Endothelial cell of umbilical vein (primary cell): ENCODE measurements around the gene CCN6. TPM values are rescaled to one million over a fixed set of nuclear protein-coding genes. Genes with fewer than 3 reads are reported as not detected.

Experiments used
- BruUV-seq: library from RNA; stranded (reverse); fragments of 400-500 nt; replicated peaks from 2 replicates; lab custom pipeline; 2021; lab: Mats Ljungman, UMichigan
- CTCF ChIA-PET: fragments of 300-600, 350-600 bp; sonication (Branson Sonifier 250); formaldehyde crosslinking; loops from one replicate; lab custom pipeline; 2021; ENCODE audit warnings: antibody characterized with exemption, inconsistent platforms; lab: Charles Lee
- POLR2A ChIA-PET: fragments of 300-600, 350-600 bp; sonication (Branson Sonifier 250); formaldehyde crosslinking; loops from one replicate; lab custom pipeline; 2021; ENCODE audit warnings: antibody characterized with exemption, inconsistent platforms; lab: Charles Lee
- DNase-seq: peaks from one replicate; pipeline ENCODE4 v3.0.0-alpha.2; 2011; ENCODE audit warnings: low read depth, low spot score
- FAIRE-seq: peaks from 2 replicates; lab custom pipeline; 2011; peaks lifted over from hg19 to GRCh38; lab: Jason Lieb, UNC
- H2AFZ ChIP-seq: 2 replicates; pipeline ENCODE4 v1.6.0; 2012; ENCODE audit warnings: low read depth, low read length, control low read depth, inconsistent platforms
- H3K27ac ChIP-seq: 2 replicates; pipeline ENCODE4 v1.5.1; 2011; ENCODE audit warnings: low read depth, mild to moderate bottlenecking, control low read depth, low read length, moderate library complexity; ENCODE audit not compliant: insufficient read depth
- H3K27me3 ChIP-seq, 2 experiments: 2 replicates each; pipeline versions ENCODE4 v1.6.0 to v1.6.1; 2011; ENCODE audit warnings: low read length in 2 of 2, mixed read lengths in 1 of 2; ENCODE audit not compliant: control insufficient read depth in 2 of 2, insufficient read depth in 2 of 2
- H3K36me3 ChIP-seq, 2 experiments: 2 replicates in 1 of 2; 3 replicates in 1 of 2; pipeline ENCODE4 v1.5.1; 2011; ENCODE audit warnings: low read length in 2 of 2, mild to moderate bottlenecking in 1 of 2, moderate library complexity in 1 of 2; ENCODE audit not compliant: control insufficient read depth in 2 of 2, insufficient read depth in 2 of 2; ENCODE audit errors: extremely low read depth in 1 of 2
- H3K4me1 ChIP-seq: 3 replicates; pipeline ENCODE4 v1.5.1; 2011; ENCODE audit warnings: mild to moderate bottlenecking, low read length; ENCODE audit not compliant: control insufficient read depth, insufficient read depth; ENCODE audit errors: extremely low read depth
- H3K4me2 ChIP-seq: 2 replicates; pipeline ENCODE4 v1.6.1; 2011; ENCODE audit warnings: low read length, control low read depth, mixed read lengths; ENCODE audit not compliant: insufficient read depth
- H3K4me3 ChIP-seq, 3 experiments: fragments of 200-600 bp in 1 of 3; sonication (generic), shearing (Covaris generic) in 1 of 3; replicated peaks in 1 of 3; 2 replicates each; pipeline ENCODE4 v1.5.1; 2011 to 2016; ENCODE audit warnings: control low read depth in 3 of 3, low read length in 3 of 3, mild to moderate bottlenecking in 2 of 3, inconsistent platforms in 1 of 3, low read depth in 1 of 3, moderate library complexity in 1 of 3; ENCODE audit not compliant: insufficient read depth in 1 of 3
- H3K79me2 ChIP-seq: 2 replicates; pipeline ENCODE4 v1.6.0; 2012; ENCODE audit warnings: low read length, inconsistent platforms; ENCODE audit not compliant: control insufficient read depth, insufficient read depth
- H3K9ac ChIP-seq: replicated peaks from 2 replicates; pipeline ENCODE3; 2011; ENCODE audit warnings: low read length, control low read depth; ENCODE audit not compliant: insufficient read depth; ENCODE audit errors: extremely low read depth
- H3K9me1 ChIP-seq: replicated peaks from 3 replicates; pipeline ENCODE4 v1.6.0; 2011; ENCODE audit warnings: mild to moderate bottlenecking, low read length; ENCODE audit not compliant: control insufficient read depth, insufficient read depth; ENCODE audit errors: extremely low read depth
- H3K9me3 ChIP-seq: replicated peaks from 2 replicates; pipeline ENCODE4 v1.5.1; 2012; ENCODE audit warnings: low read length, inconsistent platforms; ENCODE audit not compliant: control insufficient read depth, insufficient read depth
- H4K20me1 ChIP-seq: replicated peaks from 2 replicates; pipeline ENCODE3; 2011; ENCODE audit warnings: mild to moderate bottlenecking, low read length; ENCODE audit not compliant: control insufficient read depth, insufficient read depth; ENCODE audit errors: extremely low read depth
- GATA2 ChIP-seq: IDR thresholded peaks from 2 replicates; pipeline ENCODE4 v1.7.0; 2011; ENCODE audit warnings: low read depth, mild to moderate bottlenecking, moderate library complexity, mixed read lengths, low read length; ENCODE audit not compliant: insufficient read length, insufficient read depth
- MYC ChIP-seq: IDR thresholded peaks from one replicate; pipeline ENCODE4 v1.6.1; 2011; ENCODE audit warnings: mild to moderate bottlenecking, low read depth, low read length
- dilution Hi-C: fragments of 300-500 bp; cut with MboI; formaldehyde crosslinking; loops from one replicate; pipeline ENCODE4 v1.15.0; 2019; ENCODE audit warnings: low sequenced_read_pairs; ENCODE audit not compliant: extremely low pct_ligation_motif_present
- intact Hi-C: fragments of 100-400 bp; cut with micrococcal nuclease; formaldehyde crosslinking; loops from one replicate; pipeline ENCODE4 v1.10.0; 2022
- polyA plus RNA-seq, 4 experiments: library from polyadenylated mRNA; depleted of rRNA in 3 of 4; stranded (reverse) in 3 of 4; unstranded in 1 of 4; fragments of >200 nt; gene quantifications; 2 replicates each; pipeline versions ENCODE4 v1.2.1 to v1.2.3, GENCODE V29; 2011 to 2012; ENCODE audit warnings: missing spikeins in 1 of 4
- total RNA-seq: library from RNA; stranded (reverse); gene quantifications from 2 replicates; pipeline ENCODE4 v1.2.3, GENCODE V29; 2021
- TF ChIP-seq, protein P1 (sequence below): IDR thresholded peaks from 2 replicates; pipeline ENCODE4 v1.6.1; 2011; ENCODE audit not compliant: insufficient read depth, insufficient read length
- TF ChIP-seq, protein P2 (sequence below), 2 donors: IDR thresholded peaks; 1 replicate in 1 of 2; 2 replicates in 1 of 2; pipeline ENCODE4 v1.5.1; 2011; ENCODE audit warnings: low read length in 2 of 2, mild to moderate bottlenecking in 2 of 2, moderate library complexity in 2 of 2, control low read depth in 1 of 2, inconsistent platforms in 1 of 2, low read depth in 1 of 2; ENCODE audit not compliant: insufficient read depth in 1 of 2; ENCODE audit errors: extremely low read depth in 1 of 2

Gene CCN6
- total and polyA plus RNA-seq, 2 donors (not counting 3 experiments of a cell fraction or from before 2014, with no cell fraction given) = not detected

DNA sequence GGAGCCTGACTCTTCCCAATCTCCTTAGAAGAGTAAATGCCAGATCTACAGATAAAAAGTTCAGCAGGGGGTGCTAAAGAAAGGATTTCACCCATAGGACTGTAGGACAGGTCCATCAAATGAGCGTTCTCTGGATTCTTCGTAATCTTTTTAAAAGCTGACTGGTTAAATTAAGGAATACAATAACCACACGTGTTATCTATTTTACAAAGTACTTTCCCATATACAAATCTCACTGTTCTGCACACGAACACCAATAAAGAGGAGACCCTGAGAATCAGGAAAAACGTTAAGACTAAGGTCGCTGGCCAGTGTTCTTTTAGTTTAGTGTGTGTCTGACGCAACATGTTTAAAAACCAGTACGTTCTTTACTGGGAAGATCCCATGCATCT lies 32.8 kb downstream of the CCN6 start:
- CTCF ChIA-PET = interaction anchor here (1.0 to 2.3 kb wide), 9 partner anchors 10 to 1823 kb away, joined by 3 to 12 read pairs (median 3); no protein-coding TSS in a partner anchor
- Histone ChIP-seq H3K9me1 (no peaks in the 10 kb centered on the region), H3K27me3 (no peaks in the 10 kb centered on the region), H3K36me3 (no peaks in the 10 kb centered on the region), H3K27ac (peak overlapping the region; percentile 46), H3K9ac (peak overlapping the region; percentile 79), H4K20me1 (no peaks in the 10 kb centered on the region), H3K9me3 (no peaks in the 10 kb centered on the region), H3K4me3 (peak overlapping the region; percentile 78 to 97 (median 78)), H3K4me2 (peak overlapping the region; percentile 96), H2AFZ (peak overlapping the region; percentile 94), H3K4me1 (peaks cover 8% of the 10 kb centered on the region), H3K79me2 (peaks cover 1% of the 10 kb centered on the region)
- BruUV-seq = TSS peak; percentile 51
- intact Hi-C loops (loop anchor here (1.0 to 5.0 kb wide), 2 partner anchors 244 to 286 kb away; no protein-coding TSS in a partner anchor), dilution Hi-C loops (no loop called here)
- DNase-seq = peak; percentile 74
- TF ChIP-seq, protein P1, sequence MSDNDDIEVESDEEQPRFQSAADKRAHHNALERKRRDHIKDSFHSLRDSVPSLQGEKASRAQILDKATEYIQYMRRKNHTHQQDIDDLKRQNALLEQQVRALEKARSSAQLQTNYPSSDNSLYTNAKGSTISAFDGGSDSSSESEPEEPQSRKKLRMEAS = no peak
- TF ChIP-seq MYC = no peak
- TF ChIP-seq, protein P2, sequence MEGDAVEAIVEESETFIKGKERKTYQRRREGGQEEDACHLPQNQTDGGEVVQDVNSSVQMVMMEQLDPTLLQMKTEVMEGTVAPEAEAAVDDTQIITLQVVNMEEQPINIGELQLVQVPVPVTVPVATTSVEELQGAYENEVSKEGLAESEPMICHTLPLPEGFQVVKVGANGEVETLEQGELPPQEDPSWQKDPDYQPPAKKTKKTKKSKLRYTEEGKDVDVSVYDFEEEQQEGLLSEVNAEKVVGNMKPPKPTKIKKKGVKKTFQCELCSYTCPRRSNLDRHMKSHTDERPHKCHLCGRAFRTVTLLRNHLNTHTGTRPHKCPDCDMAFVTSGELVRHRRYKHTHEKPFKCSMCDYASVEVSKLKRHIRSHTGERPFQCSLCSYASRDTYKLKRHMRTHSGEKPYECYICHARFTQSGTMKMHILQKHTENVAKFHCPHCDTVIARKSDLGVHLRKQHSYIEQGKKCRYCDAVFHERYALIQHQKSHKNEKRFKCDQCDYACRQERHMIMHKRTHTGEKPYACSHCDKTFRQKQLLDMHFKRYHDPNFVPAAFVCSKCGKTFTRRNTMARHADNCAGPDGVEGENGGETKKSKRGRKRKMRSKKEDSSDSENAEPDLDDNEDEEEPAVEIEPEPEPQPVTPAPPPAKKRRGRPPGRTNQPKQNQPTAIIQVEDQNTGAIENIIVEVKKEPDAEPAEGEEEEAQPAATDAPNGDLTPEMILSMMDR (IDR thresholded peaks at IDR 0.05; ENCODE audit: extremely low read depth in 1 of 2, insufficient read depth in 1 of 2, low read depth in 1 of 2, low read length in 2 of 2) = peak in 1 of 2 donors; percentile 6
- TF ChIP-seq GATA2 = peak; percentile 64
- POLR2A ChIA-PET = no interaction called here
- peak; percentile 62 for FAIRE-seq
